HEK293 (cell line): ENCODE results near the gene FOXO3B.
"Not testable (repeated sequence)": the region's sequence is repeated elsewhere in the genome, so short reads cannot be mapped to it uniquely, and the experiment has no call there.

Source experiments
- CTCF ChIP-seq: fragments of 450-650 bp; formaldehyde crosslinking; IDR thresholded peaks from 2 replicates; pipeline ENCODE4 v1.5.1; 2016; ENCODE audit warnings: missing biosample characterization, missing genetic modification characterization
- ZFP37 ChIP-seq: fragments of 450-650 bp; formaldehyde crosslinking; IDR thresholded peaks from 2 replicates; pipeline ENCODE4 v1.5.1; 2016; ENCODE audit warnings: missing biosample characterization, missing genetic modification characterization

DNA sequence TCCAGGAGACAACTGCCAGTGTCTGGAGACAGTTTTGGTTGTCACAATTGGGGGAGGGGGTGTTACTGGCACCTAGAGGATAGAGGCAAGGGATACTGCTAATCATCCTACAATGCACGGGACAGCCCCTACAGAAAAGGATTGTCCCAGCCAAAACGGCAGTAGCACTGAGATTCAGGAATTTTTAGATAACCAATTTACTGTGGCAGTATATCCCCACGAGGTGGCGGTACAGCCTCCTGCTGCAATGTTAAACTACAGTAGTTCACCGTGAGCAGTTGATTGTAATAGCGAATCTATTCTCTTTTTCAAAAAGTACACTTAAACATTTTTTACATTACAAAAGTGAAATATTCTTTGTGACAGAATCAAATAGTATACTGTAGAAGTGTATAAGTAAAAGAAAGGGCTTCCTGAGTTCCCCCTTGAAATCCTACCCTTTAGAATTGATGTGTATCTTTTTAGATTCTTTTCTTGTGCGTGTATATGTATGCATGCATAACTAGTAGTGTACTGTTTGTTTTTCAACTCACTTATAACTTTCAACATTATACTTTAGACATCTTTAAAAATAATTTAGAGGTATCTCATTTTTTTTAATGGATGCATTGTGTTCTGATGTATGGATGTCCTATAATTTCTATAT is 30.4 kb upstream of the FOXO3B start:
- TF ChIP-seq CTCF, ZFP37 (tag by site-specific recombination): not testable (repeated sequence)
